Endothelial cell (in vitro differentiated cells): ENCODE results near the gene PRRT2. TPM values are rescaled to one million over a fixed set of nuclear protein-coding genes. Genes with fewer than 3 reads are reported as not detected.
"Not testable (repeated sequence)": the region's sequence is repeated elsewhere in the genome, so short reads cannot be mapped to it uniquely, and the experiment has no call there.

ENCODE experiments used
- DNase-seq: peaks from one replicate; pipeline ENCODE4 v3.0.0; 2021; ENCODE audit warnings: low spot score
- H3K27ac Mint-ChIP-seq: one replicate; pipeline ENCODE4 v1.8.0; 2021; ENCODE audit warnings: mixed read lengths, inconsistent platforms; ENCODE audit not compliant: unreplicated experiment
- H3K27me3 Mint-ChIP-seq: one replicate; pipeline ENCODE4 v1.8.0; 2021; ENCODE audit warnings: mild to moderate bottlenecking, moderate library complexity, mixed read lengths, inconsistent platforms; ENCODE audit not compliant: unreplicated experiment
- H3K36me3 Mint-ChIP-seq: one replicate; pipeline ENCODE4 v1.8.0; 2021; ENCODE audit warnings: mild to moderate bottlenecking, low read depth, mixed read lengths, inconsistent platforms; ENCODE audit not compliant: unreplicated experiment
- H3K4me1 Mint-ChIP-seq: one replicate; pipeline ENCODE4 v1.8.0; 2021; ENCODE audit warnings: mild to moderate bottlenecking, mixed read lengths, inconsistent platforms; ENCODE audit not compliant: unreplicated experiment
- H3K4me3 Mint-ChIP-seq: one replicate; pipeline ENCODE4 v1.8.0; 2021; ENCODE audit warnings: mild to moderate bottlenecking, mixed read lengths, inconsistent platforms; ENCODE audit not compliant: unreplicated experiment
- H3K9me3 Mint-ChIP-seq: one replicate; pipeline ENCODE4 v1.8.0; 2021; ENCODE audit warnings: mixed read lengths, inconsistent platforms; ENCODE audit not compliant: unreplicated experiment
- CTCF ChIP-seq: fragments of 200-600 bp; sonication (generic); IDR thresholded peaks from one replicate; pipeline ENCODE4 v1.5.0; 2021; ENCODE audit warnings: antibody characterized with exemption; ENCODE audit not compliant: unreplicated experiment
- total RNA-seq: library from RNA; stranded (reverse); fragmentation: NEBNext Ultra II Directional; extraction: Animal tissue kit (Norgen Biotek cat#: 25700); gene quantifications from one replicate; pipeline ENCODE4 v1.2.1, GENCODE V29; 2021; ENCODE audit not compliant: unreplicated experiment

The PRRT2 gene
- total RNA-seq, 1 donor from 2014 or later, result 15.0 TPM

GRCh38 chr16:29767062-29767461 is 44.9 kb upstream of the PRRT2 start:
- no peak overlapping the region for H3K27ac Mint-ChIP-seq
- peaks cover 4% of the 10 kb centered on the region for H3K27me3 Mint-ChIP-seq
- DNase-seq, result no peak
- no peaks in the 10 kb centered on the region for H3K36me3 Mint-ChIP-seq
- TF ChIP-seq CTCF, result no peak
- H3K4me1 Mint-ChIP-seq, result no peaks in the 10 kb centered on the region
- H3K9me3 Mint-ChIP-seq, result no peaks in the 10 kb centered on the region
- H3K4me3 Mint-ChIP-seq, result no peak overlapping the region

GRCh38 chr16:29769507-29769906 is 42.5 kb upstream of the PRRT2 start:
- no peak for TF ChIP-seq CTCF
- H3K27ac Mint-ChIP-seq, result no peak overlapping the region
- H3K4me3 Mint-ChIP-seq, result no peak overlapping the region
- H3K4me1 Mint-ChIP-seq, result no peaks in the 10 kb centered on the region
- H3K36me3 Mint-ChIP-seq, result no peaks in the 10 kb centered on the region
- H3K9me3 Mint-ChIP-seq, result no peaks in the 10 kb centered on the region
- DNase-seq, result no peak
- peaks cover 5% of the 10 kb centered on the region for H3K27me3 Mint-ChIP-seq

DNA sequence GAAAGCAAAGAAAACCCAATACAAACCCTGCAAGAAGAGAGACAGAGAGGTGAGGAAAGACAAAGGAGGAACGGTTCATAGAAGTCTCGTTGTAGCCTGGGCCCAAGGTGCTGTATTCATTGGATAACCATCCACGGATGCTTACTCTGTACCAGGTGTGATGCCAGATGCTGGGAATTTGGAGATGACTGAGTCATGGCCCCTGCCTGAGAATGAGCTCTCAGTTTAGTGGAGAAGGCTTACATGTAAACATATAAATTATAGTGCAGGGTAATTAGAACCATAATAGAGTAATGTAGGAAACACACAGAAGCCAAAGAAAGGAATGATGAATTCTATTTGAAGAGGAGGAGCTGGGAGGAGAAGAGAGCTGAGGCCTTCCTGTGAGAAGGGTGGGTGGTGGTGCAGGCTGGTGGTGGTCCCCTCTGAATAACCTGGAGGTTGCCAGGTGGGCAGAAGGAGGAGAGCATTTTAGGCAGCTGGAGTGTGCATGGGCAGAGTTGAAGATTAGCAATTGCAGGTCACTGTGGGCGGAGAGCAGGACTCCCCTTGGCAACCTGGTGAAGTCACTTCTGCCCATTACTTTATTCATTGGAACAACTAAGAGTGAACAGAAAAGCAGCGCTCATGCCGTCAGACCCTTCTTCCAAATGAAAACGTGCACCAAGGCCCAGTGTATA is 41.6 kb upstream of the PRRT2 start:
- no peak for TF ChIP-seq CTCF
- no peak overlapping the region for H3K4me3 Mint-ChIP-seq
- H3K27me3 Mint-ChIP-seq, result peaks cover 5% of the 10 kb centered on the region
- DNase-seq, result no peak
- H3K9me3 Mint-ChIP-seq, result no peaks in the 10 kb centered on the region
- no peaks in the 10 kb centered on the region for H3K36me3 Mint-ChIP-seq
- H3K4me1 Mint-ChIP-seq, result no peaks in the 10 kb centered on the region
- no peak overlapping the region for H3K27ac Mint-ChIP-seq

DNA sequence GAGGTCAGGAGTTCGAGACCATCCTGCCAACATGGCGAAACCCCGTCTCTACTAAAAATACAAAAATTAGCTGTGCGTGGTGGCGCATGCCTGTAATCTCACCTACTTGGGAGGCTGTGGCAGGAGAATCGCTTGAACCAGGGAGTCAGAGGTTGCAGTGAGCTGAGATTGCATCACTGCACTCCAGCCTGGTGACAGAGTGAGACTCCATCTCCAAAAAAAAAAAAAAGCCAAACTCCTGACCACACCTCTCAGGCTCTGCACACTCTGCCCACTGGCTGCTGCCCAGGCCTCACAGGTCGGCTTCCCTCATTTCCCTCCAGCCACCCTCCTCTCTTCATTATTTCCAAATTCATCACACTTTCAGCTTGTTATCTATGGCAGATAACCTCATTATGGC is 39.7 kb upstream of the PRRT2 start:
- H3K27ac Mint-ChIP-seq, H3K36me3 Mint-ChIP-seq, H3K9me3 Mint-ChIP-seq, H3K4me3 Mint-ChIP-seq, DNase-seq, H3K4me1 Mint-ChIP-seq, H3K27me3 Mint-ChIP-seq: not testable (repeated sequence)

DNA sequence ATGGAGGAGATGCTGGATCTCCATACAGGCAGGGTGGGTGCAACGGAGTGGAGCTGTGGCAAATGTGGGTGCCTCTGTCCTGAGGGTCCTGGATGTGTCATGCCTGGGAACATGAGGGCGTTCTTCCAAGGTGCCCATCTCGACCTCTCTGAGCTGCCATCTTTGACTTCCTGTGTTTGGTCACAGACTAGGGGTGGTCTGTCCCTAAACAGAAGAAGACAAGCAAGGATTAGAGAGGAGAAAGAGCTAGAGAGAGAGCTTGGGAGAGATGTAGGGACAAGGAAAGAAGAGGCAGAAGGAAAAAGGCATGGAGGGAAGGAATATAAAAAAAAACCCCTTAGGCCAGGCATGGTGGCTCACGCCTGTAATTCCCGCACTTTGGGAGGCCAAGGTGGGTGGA is 37.3 kb upstream of the PRRT2 start:
- Mint-ChIP-seq H3K36me3 (no peaks in the 10 kb centered on the region), H3K27ac (no peak overlapping the region), H3K4me1 (no peaks in the 10 kb centered on the region)

More for the DNA sequence above, 37.3 kb upstream of the PRRT2 start:
- H3K4me3 Mint-ChIP-seq, result no peak overlapping the region
- no peak for DNase-seq
- H3K27me3 Mint-ChIP-seq, result peaks cover 2% of the 10 kb centered on the region
- TF ChIP-seq CTCF, result no peak
- H3K9me3 Mint-ChIP-seq, result no peaks in the 10 kb centered on the region
